Measurements from ENCODE around the gene SLC26A11.

DNA sequence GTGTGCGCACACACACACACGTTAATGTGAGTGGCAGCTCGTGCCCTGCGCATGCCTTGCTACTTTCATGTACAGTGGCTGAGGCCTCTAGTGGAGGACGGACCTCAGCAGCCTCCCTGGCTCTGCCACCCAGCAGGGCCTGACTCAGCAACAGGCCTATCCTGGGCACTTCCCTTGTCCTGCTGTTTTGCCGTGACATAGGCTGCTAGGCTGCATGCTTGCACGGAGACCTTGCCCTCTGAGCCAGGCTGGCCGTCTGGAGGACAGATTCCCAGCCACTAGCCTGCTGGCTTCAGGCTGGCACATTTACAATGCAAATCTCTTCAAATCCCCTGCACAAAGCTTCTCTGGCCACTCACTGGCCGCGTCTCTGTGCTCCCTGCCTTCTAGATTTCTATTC lies 49.9 kb downstream of the SLC26A11 start:
- TF ChIP-seq EZH2phosphoT487 (IDR thresholded peaks at IDR 0.05; ENCODE audit: insufficient read depth, low read depth) (no peak), EZH2 (IDR thresholded peaks at IDR 0.05; ENCODE audit: insufficient read depth, poor library complexity, severe bottlenecking) (no peak)
